Neural progenitor cell (in vitro differentiated cells): Measurements from ENCODE around the gene MRGPRG.

ENCODE experiments used
- EZH2phosphoT487 ChIP-seq: fragments of 200-600 bp; sonication (generic); IDR thresholded peaks from 2 replicates; pipeline ENCODE4 v1.6.1; 2017; ENCODE audit warnings: antibody characterized with exemption
- TF ChIP-seq, protein P1 (sequence below): fragments of 200-600 bp; sonication (generic); IDR thresholded peaks from 2 replicates; pipeline ENCODE4 v1.5.1; 2017; ENCODE audit warnings: antibody characterized with exemption, mild to moderate bottlenecking

DNA sequence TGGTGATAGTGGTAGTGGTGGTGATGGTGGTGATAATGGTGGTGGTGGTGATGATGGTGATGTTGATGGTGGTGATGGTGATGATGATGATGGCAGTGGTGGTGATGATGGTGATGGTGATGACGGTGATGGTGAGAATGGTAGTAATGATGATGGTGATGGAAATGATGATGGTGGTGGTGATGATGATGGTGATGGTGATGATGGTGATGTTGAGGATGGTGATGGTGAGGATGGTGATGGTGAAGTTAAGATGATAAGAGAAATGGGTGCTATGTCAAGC, 11.8 kb downstream of the MRGPRG start:
- TF ChIP-seq, protein P1, sequence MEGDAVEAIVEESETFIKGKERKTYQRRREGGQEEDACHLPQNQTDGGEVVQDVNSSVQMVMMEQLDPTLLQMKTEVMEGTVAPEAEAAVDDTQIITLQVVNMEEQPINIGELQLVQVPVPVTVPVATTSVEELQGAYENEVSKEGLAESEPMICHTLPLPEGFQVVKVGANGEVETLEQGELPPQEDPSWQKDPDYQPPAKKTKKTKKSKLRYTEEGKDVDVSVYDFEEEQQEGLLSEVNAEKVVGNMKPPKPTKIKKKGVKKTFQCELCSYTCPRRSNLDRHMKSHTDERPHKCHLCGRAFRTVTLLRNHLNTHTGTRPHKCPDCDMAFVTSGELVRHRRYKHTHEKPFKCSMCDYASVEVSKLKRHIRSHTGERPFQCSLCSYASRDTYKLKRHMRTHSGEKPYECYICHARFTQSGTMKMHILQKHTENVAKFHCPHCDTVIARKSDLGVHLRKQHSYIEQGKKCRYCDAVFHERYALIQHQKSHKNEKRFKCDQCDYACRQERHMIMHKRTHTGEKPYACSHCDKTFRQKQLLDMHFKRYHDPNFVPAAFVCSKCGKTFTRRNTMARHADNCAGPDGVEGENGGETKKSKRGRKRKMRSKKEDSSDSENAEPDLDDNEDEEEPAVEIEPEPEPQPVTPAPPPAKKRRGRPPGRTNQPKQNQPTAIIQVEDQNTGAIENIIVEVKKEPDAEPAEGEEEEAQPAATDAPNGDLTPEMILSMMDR = no peak
- TF ChIP-seq EZH2phosphoT487 = no peak
